Stromal cell of bone marrow (primary cell): ENCODE data around the gene CACNA2D2.
"Not testable (repeated sequence)": the region's sequence is repeated elsewhere in the genome, so short reads cannot be mapped to it uniquely, and the experiment has no call there.

Experiments
- DNase-seq: peaks from one replicate; pipeline ENCODE4 v3.0.0-alpha.2; 2012; ENCODE audit warnings: low read depth

The CACNA2D2 gene

GRCh38 chr3:50530001-50530970, 26.9 kb upstream of the CACNA2D2 start:
- DNase-seq, result no peak

- DNase-seq, result peak; percentile 33
Measured at GRCh38 chr3:50525987-50526386, 22.6 kb upstream of the CACNA2D2 start.

GRCh38 chr3:50525191-50525910, 21.9 kb upstream of the CACNA2D2 start:
- DNase-seq, result no peak

GRCh38 chr3:50524746-50525145, 21.3 kb upstream of the CACNA2D2 start:
- no peak for DNase-seq

- DNase-seq, result no peak
Measured at GRCh38 chr3:50523279-50523811, 19.9 kb upstream of the CACNA2D2 start.

- DNase-seq, result no peak
Measured at GRCh38 chr3:50521572-50521971, 18.1 kb upstream of the CACNA2D2 start.

- DNase-seq, result no peak
Measured at GRCh38 chr3:50520849-50521248, 17.4 kb upstream of the CACNA2D2 start.

GRCh38 chr3:50519471-50520089, 16.1 kb upstream of the CACNA2D2 start:
- DNase-seq, result peak; percentile 11

- no peak for DNase-seq
Measured at GRCh38 chr3:50518436-50518835, 15.0 kb upstream of the CACNA2D2 start.

- DNase-seq, result no peak
Measured at GRCh38 chr3:50517721-50518206, 14.3 kb upstream of the CACNA2D2 start.

- DNase-seq, result no peak
Measured at GRCh38 chr3:50516440-50516871, 13.0 kb upstream of the CACNA2D2 start.

- DNase-seq, result no peak
Measured at GRCh38 chr3:50515565-50516439, 12.4 kb upstream of the CACNA2D2 start.

- not testable (repeated sequence) for DNase-seq
Measured at GRCh38 chr3:50512908-50513307, 9.5 kb upstream of the CACNA2D2 start.

GRCh38 chr3:50512131-50512530, 8.7 kb upstream of the CACNA2D2 start:
- no peak for DNase-seq

GRCh38 chr3:50510325-50510724, 6.9 kb upstream of the CACNA2D2 start:
- no peak for DNase-seq

GRCh38 chr3:50509715-50510114, 6.3 kb upstream of the CACNA2D2 start:
- no peak for DNase-seq

- DNase-seq, result no peak
Measured at GRCh38 chr3:50508821-50509220, 5.4 kb upstream of the CACNA2D2 start.

GRCh38 chr3:50506169-50506568, 2.7 kb upstream of the CACNA2D2 start:
- no peak for DNase-seq

- DNase-seq, result no peak
Measured at GRCh38 chr3:50504681-50505080, 1.2 kb upstream of the CACNA2D2 start.

GRCh38 chr3:50502584-50503423, 630 bp downstream of the CACNA2D2 start:
- no peak for DNase-seq
